ENCODE data around the gene HIVEP3.

DNA sequence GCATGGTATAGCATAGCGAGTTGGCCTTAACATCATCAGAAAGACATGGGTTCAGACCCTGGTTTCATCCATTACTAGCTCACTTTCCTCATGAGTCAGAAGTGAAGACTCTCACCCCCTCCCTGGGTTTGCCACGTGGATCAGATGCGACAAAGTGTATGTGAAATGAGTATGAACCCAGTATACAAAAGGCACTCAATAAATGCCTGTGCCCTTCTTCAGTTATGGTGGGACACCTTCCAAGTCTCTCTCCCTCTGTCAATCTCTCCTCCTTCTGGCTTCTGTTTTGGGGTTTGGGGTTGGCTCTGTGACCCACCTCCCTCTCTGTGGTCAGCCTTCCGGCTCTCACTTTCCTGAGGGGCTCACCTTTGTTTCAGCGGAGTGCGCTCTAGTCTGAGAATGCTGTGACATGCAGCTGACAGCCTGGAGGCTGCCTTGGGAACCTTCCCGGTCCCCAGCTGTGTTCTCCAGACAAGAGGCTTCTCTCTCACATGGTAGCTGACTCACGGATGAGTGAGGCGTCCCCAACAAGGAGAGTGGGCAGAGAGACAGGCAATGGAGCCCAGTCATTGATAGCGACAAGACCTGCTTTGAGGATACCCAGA lies 279.3 kb downstream of the HIVEP3 start:
- TF ChIP-seq, protein P1, sequence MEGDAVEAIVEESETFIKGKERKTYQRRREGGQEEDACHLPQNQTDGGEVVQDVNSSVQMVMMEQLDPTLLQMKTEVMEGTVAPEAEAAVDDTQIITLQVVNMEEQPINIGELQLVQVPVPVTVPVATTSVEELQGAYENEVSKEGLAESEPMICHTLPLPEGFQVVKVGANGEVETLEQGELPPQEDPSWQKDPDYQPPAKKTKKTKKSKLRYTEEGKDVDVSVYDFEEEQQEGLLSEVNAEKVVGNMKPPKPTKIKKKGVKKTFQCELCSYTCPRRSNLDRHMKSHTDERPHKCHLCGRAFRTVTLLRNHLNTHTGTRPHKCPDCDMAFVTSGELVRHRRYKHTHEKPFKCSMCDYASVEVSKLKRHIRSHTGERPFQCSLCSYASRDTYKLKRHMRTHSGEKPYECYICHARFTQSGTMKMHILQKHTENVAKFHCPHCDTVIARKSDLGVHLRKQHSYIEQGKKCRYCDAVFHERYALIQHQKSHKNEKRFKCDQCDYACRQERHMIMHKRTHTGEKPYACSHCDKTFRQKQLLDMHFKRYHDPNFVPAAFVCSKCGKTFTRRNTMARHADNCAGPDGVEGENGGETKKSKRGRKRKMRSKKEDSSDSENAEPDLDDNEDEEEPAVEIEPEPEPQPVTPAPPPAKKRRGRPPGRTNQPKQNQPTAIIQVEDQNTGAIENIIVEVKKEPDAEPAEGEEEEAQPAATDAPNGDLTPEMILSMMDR (conservative IDR thresholded peaks at IDR 0.05; ENCODE audit: low read length), result no peak
- no peak for TF ChIP-seq EZH2phosphoT487 (IDR thresholded peaks at IDR 0.05; ENCODE audit: borderline replicate concordance)

Measured in Loucy (cell line).